22Rv1 (cell line): ENCODE measurements around the gene MSRB1.
"Not testable (repeated sequence)": the region's sequence is repeated elsewhere in the genome, so short reads cannot be mapped to it uniquely, and the experiment has no call there.

Source experiments
- H3K27ac ChIP-seq: fragments of 450-650 bp; 2 replicates; pipeline ENCODE4 v1.5.1; 2017
- CTCF ChIP-seq: fragments of 450-650 bp; IDR thresholded peaks from 2 replicates; pipeline ENCODE4 v1.5.1; 2017; ENCODE audit warnings: mild to moderate bottlenecking
- ZFX ChIP-seq: fragments of 450-650 bp; IDR thresholded peaks from 2 replicates; pipeline ENCODE4 v1.6.1; 2017; ENCODE audit warnings: antibody characterized with exemption, borderline replicate concordance

Gene MSRB1

GRCh38 chr16:1900452-1900774, 42.6 kb downstream of the MSRB1 start:
- TF ChIP-seq CTCF (no peak), ZFX (no peak)
- H3K27ac ChIP-seq, result no peak overlapping the region

- no peak overlapping the region for H3K27ac ChIP-seq
These were observed 43.2 kb downstream of the MSRB1 start for GRCh38 chr16:1899641-1900451.

GRCh38 chr16:1897692-1898091, 45.3 kb downstream of the MSRB1 start:
- not testable (repeated sequence) for H3K27ac ChIP-seq

More at GRCh38 chr16:1899641-1900451, 43.2 kb downstream of the MSRB1 start:
- TF ChIP-seq ZFX, result no peak
- TF ChIP-seq CTCF, result no peak; the same call in 1 of the 2 replicates

- no peak overlapping the region for H3K27ac ChIP-seq
- TF ChIP-seq ZFX (no peak), CTCF (no peak)
These were observed 46.9 kb downstream of the MSRB1 start for GRCh38 chr16:1895949-1896675.

- no peak overlapping the region for H3K27ac ChIP-seq
- TF ChIP-seq ZFX (no peak), CTCF (no peak)
These were observed 47.9 kb downstream of the MSRB1 start for GRCh38 chr16:1895068-1895467.

GRCh38 chr16:1890708-1891050, 52.3 kb downstream of the MSRB1 start:
- no peak overlapping the region for H3K27ac ChIP-seq
- TF ChIP-seq CTCF (no peak), ZFX (no peak)

- TF ChIP-seq ZFX, result no peak
- no peak for TF ChIP-seq CTCF
- no peak overlapping the region for H3K27ac ChIP-seq
These were observed 52.8 kb downstream of the MSRB1 start for GRCh38 chr16:1890024-1890707.
